ENCODE measurements around the gene GPC3.

DNA sequence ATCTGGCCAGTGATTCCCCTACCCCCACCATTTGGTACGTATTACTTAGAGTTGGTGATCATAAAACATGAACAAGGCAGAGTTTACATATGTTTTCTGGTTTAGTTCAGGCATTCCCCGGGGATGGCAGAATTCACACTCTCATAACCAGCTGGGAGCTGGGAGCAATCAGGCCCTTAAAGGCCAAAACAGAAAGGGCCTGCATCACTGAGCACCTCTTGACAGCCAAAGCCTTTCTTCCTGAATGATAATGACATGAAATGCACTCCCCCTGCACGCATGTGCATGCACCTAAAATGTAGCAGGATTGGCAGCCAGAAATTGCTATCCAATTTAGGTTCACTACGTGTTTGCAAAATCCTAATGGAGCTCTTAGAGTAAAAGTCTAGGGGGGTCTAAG, 235.4 kb downstream of the GPC3 start:
- TF ChIP-seq JUNB (IDR thresholded peaks at IDR 0.05; ENCODE audit: unreplicated experiment), result no peak
- TF ChIP-seq, protein P1, sequence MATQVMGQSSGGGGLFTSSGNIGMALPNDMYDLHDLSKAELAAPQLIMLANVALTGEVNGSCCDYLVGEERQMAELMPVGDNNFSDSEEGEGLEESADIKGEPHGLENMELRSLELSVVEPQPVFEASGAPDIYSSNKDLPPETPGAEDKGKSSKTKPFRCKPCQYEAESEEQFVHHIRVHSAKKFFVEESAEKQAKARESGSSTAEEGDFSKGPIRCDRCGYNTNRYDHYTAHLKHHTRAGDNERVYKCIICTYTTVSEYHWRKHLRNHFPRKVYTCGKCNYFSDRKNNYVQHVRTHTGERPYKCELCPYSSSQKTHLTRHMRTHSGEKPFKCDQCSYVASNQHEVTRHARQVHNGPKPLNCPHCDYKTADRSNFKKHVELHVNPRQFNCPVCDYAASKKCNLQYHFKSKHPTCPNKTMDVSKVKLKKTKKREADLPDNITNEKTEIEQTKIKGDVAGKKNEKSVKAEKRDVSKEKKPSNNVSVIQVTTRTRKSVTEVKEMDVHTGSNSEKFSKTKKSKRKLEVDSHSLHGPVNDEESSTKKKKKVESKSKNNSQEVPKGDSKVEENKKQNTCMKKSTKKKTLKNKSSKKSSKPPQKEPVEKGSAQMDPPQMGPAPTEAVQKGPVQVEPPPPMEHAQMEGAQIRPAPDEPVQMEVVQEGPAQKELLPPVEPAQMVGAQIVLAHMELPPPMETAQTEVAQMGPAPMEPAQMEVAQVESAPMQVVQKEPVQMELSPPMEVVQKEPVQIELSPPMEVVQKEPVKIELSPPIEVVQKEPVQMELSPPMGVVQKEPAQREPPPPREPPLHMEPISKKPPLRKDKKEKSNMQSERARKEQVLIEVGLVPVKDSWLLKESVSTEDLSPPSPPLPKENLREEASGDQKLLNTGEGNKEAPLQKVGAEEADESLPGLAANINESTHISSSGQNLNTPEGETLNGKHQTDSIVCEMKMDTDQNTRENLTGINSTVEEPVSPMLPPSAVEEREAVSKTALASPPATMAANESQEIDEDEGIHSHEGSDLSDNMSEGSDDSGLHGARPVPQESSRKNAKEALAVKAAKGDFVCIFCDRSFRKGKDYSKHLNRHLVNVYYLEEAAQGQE (IDR thresholded peaks at IDR 0.05; ENCODE audit: unreplicated experiment), result no peak
- no peak for TF ChIP-seq POLR2AphosphoS5 (IDR thresholded peaks at IDR 0.05; ENCODE audit: low read depth)
- TF ChIP-seq CTCF (conservative IDR thresholded peaks at IDR 0.05; ENCODE audit: low read depth in 2 of 2), result no peak

All from GM23338 (cell line).